OCI-LY7 (cell line): ENCODE results near the gene PCDHGA1. TPM values are rescaled to one million over a fixed set of nuclear protein-coding genes. Genes with fewer than 3 reads are reported as not detected.

Experiments used
- BruUV-seq: library from RNA; stranded (reverse); fragments of 400-500 nt; replicated peaks from 2 replicates; lab custom pipeline; 2021; lab: Mats Ljungman, UMichigan
- CTCF ChIA-PET: fragments of 300-600 bp; sonication (Branson Sonifier 250); formaldehyde crosslinking; loops from one replicate; lab custom pipeline; 2022; ENCODE audit warnings: antibody characterized with exemption; ENCODE audit not compliant: unreplicated experiment; lab: Charles Lee
- POLR2A ChIA-PET: fragments of 300-600 bp; sonication (Branson Sonifier 250); formaldehyde crosslinking; loops from one replicate; lab custom pipeline; 2022; ENCODE audit warnings: antibody characterized with exemption; lab: Charles Lee
- DNase-seq: peaks from one replicate; pipeline ENCODE4 v3.0.0-alpha.2; 2015; ENCODE audit warnings: low spot score
- H2AFZ ChIP-seq: fragments of 200-600 bp; sonication (generic), shearing (Covaris generic); 2 replicates; pipeline ENCODE4 v1.6.1; 2014; ENCODE audit warnings: mild to moderate bottlenecking, antibody characterized with exemption, low read length, moderate library complexity
- H3K27ac ChIP-seq: fragments of 200-600 bp; sonication (generic); 2 replicates; pipeline ENCODE4 v1.5.1; 2014; ENCODE audit warnings: mixed run types, low read depth, mild to moderate bottlenecking, moderate library complexity, low read length, inconsistent platforms; ENCODE audit not compliant: poor library complexity, severe bottlenecking
- H3K36me3 ChIP-seq: fragments of 200-600 bp; sonication (generic); 2 replicates; pipeline ENCODE4 v1.6.1; 2014; ENCODE audit warnings: mild to moderate bottlenecking, antibody characterized with exemption, low read length, moderate library complexity, mixed read lengths; ENCODE audit not compliant: insufficient read depth
- H3K4me1 ChIP-seq: fragments of 200-600 bp; sonication (generic); 2 replicates; pipeline ENCODE4 v1.5.1; 2014; ENCODE audit warnings: mild to moderate bottlenecking, low read length; ENCODE audit not compliant: insufficient read depth, poor library complexity, severe bottlenecking
- H3K4me2 ChIP-seq: fragments of 200-600 bp; sonication (generic); 2 replicates; pipeline ENCODE4 v1.6.1; 2014; ENCODE audit warnings: mild to moderate bottlenecking, low read length
- H3K4me3 ChIP-seq: fragments of 200-600 bp; sonication (generic); 2 replicates; pipeline ENCODE4 v1.5.1; 2014; ENCODE audit warnings: mild to moderate bottlenecking, low read depth, low read length; ENCODE audit not compliant: poor library complexity, severe bottlenecking
- H3K79me2 ChIP-seq: fragments of 200-600 bp; sonication (generic); 2 replicates; pipeline ENCODE4 v1.6.1; 2016; ENCODE audit warnings: low read depth, mild to moderate bottlenecking, low read length, moderate library complexity, mixed read lengths; ENCODE audit not compliant: insufficient read depth
- H3K9me2 ChIP-seq: fragments of 200-600 bp; sonication (generic); 2 replicates; pipeline ENCODE4 v1.6.1; 2016; ENCODE audit warnings: mild to moderate bottlenecking, low read length, mixed read lengths; ENCODE audit not compliant: insufficient read depth
- H3K9me3 ChIP-seq: fragments of 200-600 bp; sonication (generic); 2 replicates; pipeline ENCODE4 v1.6.1; 2014; ENCODE audit warnings: mild to moderate bottlenecking, mixed run types, low read length, mixed read lengths
- H4K20me1 ChIP-seq: fragments of 200-600 bp; sonication (generic); 2 replicates; pipeline ENCODE4 v1.6.1; 2014; ENCODE audit warnings: mild to moderate bottlenecking, antibody characterized with exemption, low read length, moderate library complexity, mixed read lengths; ENCODE audit not compliant: insufficient read depth
- CTCF ChIP-seq: fragments of 200-600 bp; sonication (generic); conservative IDR thresholded peaks from 2 replicates; pipeline ENCODE4 v1.5.1; 2014; ENCODE audit warnings: mild to moderate bottlenecking, antibody characterized with exemption, low read length, moderate library complexity, mixed read lengths
- EZH2phosphoT487 ChIP-seq: fragments of 200-600 bp; sonication (generic); IDR thresholded peaks from 2 replicates; pipeline ENCODE4 v1.6.1; 2018; ENCODE audit warnings: low read depth, borderline replicate concordance, mild to moderate bottlenecking, mixed run types, antibody characterized with exemption, low read length, moderate library complexity, mixed read lengths
- intact Hi-C: fragments of 100-400 bp; cut with micrococcal nuclease; formaldehyde crosslinking; loops from one replicate; pipeline ENCODE4 v1.10.0; 2022; ENCODE audit not compliant: unreplicated experiment
- total RNA-seq, 2 experiments: library from RNA; depleted of rRNA in 1 of 2; stranded (reverse); fragments of >200 nt in 1 of 2; shearing (Covaris generic) in 1 of 2; gene quantifications; 2 replicates each; pipeline ENCODE4 v1.2.3, GENCODE V29; 2014 to 2022

PCDHGA1 gene
- total RNA-seq, 2 experiments from 2014 or later, result 1.3 to 1.9 TPM

- Histone ChIP-seq H3K27ac (peak overlapping the region; percentile 99), H3K4me2 (peak overlapping the region; percentile 94), H3K4me1 (peaks cover 100% of the 10 kb centered on the region), H4K20me1 (no peaks in the 10 kb centered on the region), H2AFZ (no peak overlapping the region), H3K9me3 (no peaks in the 10 kb centered on the region), H3K79me2 (peaks cover 15% of the 10 kb centered on the region; the same call in 1 of the 2 replicates), H3K36me3 (peaks cover 51% of the 10 kb centered on the region), H3K9me2 (no peaks in the 10 kb centered on the region), H3K4me3 (peak overlapping the region; percentile 65)
- BruUV-seq, result no TSS peak
- ChIA-PET POLR2A (interaction anchor here (0.8 to 17.7 kb wide), 8 partner anchors 16 to 1894 kb away, joined by 3 to 328 read pairs (median 3); partner anchors contain the start of genes PCDHGA12, PCDHGC3, PCDHGC4 and TAF7), CTCF (interaction anchor here (0.9 to 9.6 kb wide), 5 partner anchors 16 to 41 kb away, joined by 3 to 138 read pairs (median 4); partner anchors contain the start of gene PCDHGC3)
- DNase-seq, result peak; percentile 23
- intact Hi-C loops, result loop anchor here (10.0 kb wide), 1 partner anchor 105 kb away; the partner anchor contains the start of gene DIAPH1
- TF ChIP-seq CTCF (no peak), EZH2phosphoT487 (no peak)
Observed at GRCh38 chr5:141510160-141510559, 179.8 kb downstream of the PCDHGA1 start.

GRCh38 chr5:141510850-141511601 lies 180.7 kb downstream of the PCDHGA1 start:
- Histone ChIP-seq H3K9me3 (no peaks in the 10 kb centered on the region), H3K79me2 (peaks cover 15% of the 10 kb centered on the region; the same call in 1 of the 2 replicates), H3K4me2 (peak overlapping the region; percentile 94), H3K9me2 (no peaks in the 10 kb centered on the region), H3K27ac (peak overlapping the region; percentile 99), H3K4me3 (peak overlapping the region; percentile 65), H4K20me1 (no peaks in the 10 kb centered on the region), H3K36me3 (peaks cover 51% of the 10 kb centered on the region; the same call in 1 of the 2 replicates), H2AFZ (no peak overlapping the region), H3K4me1 (peaks cover 100% of the 10 kb centered on the region)
- peak; percentile 86 for DNase-seq
- ChIA-PET POLR2A (interaction anchor here (0.7 to 17.7 kb wide), 9 partner anchors 15 to 190 kb away, joined by 3 to 328 read pairs (median 3); partner anchors contain the start of genes PCDHGA12, PCDHGC3, PCDHGC4 and TAF7), CTCF (interaction anchor here (1.1 to 9.6 kb wide), 5 partner anchors 16 to 80 kb away, joined by 3 to 138 read pairs (median 10); partner anchors contain the start of genes PCDHGA12 and PCDHGC3)
- intact Hi-C loops, result loop anchor here (10.0 kb wide), 1 partner anchor 104 kb away; the partner anchor contains the start of gene DIAPH1
- TF ChIP-seq EZH2phosphoT487, result no peak
- TF ChIP-seq CTCF, result no peak
- TSS peak; percentile 60 for BruUV-seq
